OCI-LY1 (cell line): ENCODE data around the gene ZNF665.
"Not testable (repeated sequence)": the region's sequence is repeated elsewhere in the genome, so short reads cannot be mapped to it uniquely, and the experiment has no call there.

Experiments used
- CTCF ChIP-seq: fragments of 200-600 bp; sonication (generic), shearing (Covaris generic); IDR thresholded peaks from 2 replicates; pipeline ENCODE4 v1.5.1; 2017; ENCODE audit warnings: mild to moderate bottlenecking, antibody characterized with exemption, low read length, moderate library complexity, mixed read lengths
- EZH2 ChIP-seq: fragments of 200-600 bp; sonication (generic), shearing (Covaris generic); IDR thresholded peaks from 2 replicates; pipeline ENCODE4 v1.8.0; 2017; ENCODE audit warnings: borderline replicate concordance, mixed run types, mild to moderate bottlenecking, antibody characterized with exemption, low read length, moderate library complexity, mixed read lengths

GRCh38 chr19:53189691-53190198 is 3.4 kb downstream of the ZNF665 start:
- TF ChIP-seq CTCF, EZH2: not testable (repeated sequence)
